GM18870 (cell line): ENCODE results near the gene PCCA.

ENCODE experiments used
- ATAC-seq: cut with Tn5 transposase; IDR thresholded peaks from one replicate; pipeline ENCODE4 v1.9.1; 2021; ENCODE audit warnings: moderate library complexity; ENCODE audit not compliant: unreplicated experiment

Gene PCCA

DNA sequence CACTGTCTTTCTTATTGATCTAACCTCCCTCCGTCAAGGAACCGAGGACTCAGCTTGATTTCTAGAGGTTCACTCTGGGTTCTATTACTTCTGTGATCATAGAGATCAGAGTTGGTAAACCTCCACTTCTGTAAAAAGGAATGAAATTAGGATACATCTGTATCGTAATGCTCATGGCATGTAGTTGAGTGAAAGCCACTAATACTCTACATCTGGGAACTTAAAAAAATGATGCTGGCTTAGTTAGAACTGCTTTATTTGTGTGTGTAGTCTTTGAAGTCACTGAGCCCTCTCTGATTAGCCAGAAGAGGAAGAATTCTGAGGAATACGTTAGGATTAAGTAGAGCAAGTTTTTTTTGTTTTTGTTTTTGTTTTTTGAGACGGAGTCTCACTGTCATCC is 358.9 kb downstream of the PCCA start:
- no peak for ATAC-seq

DNA sequence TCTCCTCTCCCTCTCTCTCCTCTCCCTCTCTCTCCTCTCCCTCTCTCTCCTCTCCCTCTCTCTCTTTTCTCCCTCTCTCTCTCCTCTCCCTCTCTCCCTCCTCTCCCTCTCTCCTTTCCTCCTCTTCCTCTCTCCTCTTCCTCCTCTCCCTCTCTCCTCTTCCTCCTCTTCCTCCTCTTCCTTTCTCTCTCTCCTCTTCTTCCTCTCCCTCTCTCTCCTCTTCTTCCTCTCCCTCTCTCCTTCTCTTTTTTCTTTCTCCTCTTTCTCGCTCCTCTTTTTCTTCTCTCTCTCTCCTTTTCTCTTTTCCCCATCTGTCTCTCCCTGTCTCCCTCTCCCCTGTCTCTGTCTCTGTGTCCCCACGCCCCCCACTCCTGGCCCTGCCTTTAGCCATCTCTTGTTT is 363.0 kb downstream of the PCCA start:
- no peak for ATAC-seq

DNA sequence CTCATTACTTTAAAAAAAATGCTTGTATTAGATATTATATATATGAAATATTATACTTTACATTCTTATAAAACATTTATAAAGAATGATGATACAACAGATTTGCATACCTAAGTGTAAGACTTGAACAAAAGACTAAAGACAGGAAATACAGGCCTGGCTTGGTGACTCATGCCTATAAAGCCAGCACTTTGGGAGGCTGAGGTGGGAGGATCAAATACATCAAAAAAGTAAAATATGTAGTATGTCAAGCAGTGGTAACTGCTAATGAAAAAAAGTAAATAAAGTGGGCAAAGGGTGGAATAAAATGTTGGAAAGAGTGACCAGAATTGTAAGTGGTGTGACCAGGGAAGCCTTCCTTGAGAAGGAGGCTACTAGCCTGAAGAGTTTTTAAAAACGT is 366.0 kb downstream of the PCCA start:
- no peak for ATAC-seq

DNA sequence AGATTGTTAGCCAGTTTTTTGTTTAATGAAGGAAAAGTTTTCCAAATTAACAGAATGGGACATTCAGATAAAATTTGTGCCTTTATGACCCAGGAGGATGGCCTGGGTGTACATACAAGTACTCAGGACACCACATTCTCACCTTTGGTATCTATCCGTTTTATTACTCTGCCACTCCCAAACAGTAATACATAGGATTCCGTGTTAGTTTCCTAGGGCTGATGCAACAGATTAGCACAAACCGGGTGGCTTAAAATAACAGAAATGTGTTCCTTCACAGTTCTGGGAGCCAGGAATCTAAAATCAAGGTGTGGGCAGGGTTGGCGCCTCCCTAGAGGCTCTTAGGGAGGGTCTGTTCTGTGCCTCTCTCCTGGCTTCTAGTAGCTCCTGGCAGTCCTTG is 369.8 kb downstream of the PCCA start:
- no peak for ATAC-seq

DNA sequence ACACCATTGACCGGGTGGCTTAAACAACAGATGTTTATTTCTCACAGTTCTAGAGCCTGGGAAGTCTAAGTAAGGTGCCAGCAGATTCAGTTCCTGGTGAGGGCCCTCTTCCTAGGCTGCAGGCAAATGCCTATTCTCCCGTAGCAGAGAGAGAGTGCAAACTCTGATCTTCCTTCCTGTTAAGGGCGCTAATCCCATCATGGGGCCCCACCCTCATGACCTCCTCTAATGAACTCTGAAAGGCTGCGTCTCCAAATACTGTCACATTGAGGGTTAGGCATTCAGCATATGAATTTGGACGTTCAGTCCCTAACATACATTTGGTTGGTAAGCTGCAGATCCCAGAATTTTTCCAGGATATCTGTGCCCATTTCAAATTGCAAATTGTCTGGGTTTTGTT is 370.9 kb downstream of the PCCA start:
- no peak for ATAC-seq

DNA sequence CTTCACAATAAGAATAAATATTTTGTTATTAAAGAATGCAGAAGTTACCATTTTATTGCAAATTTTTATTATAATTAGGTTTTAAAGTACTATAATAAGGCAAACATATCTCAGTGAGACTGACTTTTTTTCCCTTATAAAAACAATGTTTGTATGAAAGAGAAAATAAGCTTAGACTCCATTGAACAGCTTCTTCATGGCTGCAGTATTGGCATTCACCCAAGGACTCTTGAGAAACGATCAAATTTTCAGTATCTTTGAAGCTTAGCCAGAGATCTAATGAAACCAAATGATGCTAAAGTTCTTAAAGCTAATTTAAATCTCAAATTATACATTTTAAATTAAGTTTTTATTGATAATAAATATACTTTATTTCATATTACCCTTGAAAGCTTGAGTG is 371.4 kb downstream of the PCCA start:
- no peak for ATAC-seq

DNA sequence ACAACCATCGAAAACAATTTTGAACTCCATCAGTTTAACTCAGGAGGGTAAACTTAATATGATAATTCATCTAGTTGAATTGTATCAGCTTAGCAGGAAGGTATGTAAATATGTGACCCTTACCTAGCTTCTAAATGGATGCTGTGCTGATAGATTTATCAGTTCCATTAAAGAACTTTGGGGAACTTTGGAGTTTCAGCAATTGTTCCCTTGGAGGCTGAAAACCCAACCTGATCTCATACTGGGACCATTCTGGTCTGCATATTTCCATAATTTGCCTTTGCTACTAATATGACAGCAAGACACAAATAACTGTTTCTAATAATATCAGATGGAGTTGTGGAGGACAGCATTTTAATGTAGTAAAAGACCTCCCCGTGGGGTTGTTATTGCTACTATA is 371.9 kb downstream of the PCCA start:
- ATAC-seq = no peak

DNA sequence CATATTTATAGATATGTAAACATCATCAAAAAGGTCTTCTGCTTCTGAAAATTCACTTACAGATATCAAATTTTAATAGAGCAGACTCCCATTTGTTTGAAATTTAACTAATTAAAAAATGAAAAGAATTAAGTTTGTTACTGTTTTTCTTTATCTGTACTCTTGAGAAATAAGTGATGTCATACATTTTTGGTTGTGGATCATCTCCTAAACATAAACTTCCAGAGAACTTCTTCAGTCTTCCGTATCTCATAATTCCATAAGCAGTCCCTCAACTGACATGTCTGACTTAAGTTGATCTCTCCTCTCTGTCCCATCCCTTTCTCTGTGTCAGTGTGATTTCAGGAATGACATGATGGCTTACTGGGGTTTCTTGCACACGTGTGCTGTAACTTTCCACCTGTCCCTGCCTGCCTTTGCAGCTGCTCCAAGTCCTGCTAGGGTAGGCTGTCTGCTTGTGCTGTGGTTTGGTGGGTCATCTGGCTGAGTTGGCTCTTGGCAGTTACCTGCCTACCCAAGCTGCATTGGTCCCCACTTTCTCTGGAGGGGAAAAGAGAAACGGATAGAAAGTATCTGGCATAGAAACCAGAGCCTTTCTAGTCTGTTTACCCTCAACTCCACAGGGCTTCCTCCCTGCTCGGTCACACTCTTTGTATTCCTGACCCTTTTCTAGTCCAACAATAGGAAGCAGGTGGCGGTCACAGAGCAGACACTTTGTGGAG is 372.6 kb downstream of the PCCA start:
- ATAC-seq = no peak

DNA sequence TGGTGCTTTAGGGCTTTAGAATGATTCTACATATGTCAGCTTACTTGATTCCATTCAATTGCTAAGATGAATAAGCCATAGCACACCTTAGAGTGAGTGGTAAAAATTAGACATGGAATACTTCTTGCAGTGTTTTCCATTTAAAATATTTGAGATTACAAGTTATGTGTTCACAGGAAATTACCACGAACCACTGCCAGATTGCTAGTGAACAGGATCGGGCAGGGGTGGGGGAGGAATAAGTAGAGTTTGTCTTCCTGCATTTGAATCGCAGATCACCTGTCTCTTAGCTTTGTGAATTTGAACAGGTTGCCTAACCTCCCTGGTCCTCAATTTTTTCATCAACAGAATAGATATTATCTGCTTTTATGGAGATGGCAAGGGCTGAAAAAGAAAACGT is 375.1 kb downstream of the PCCA start:
- ATAC-seq = no peak

DNA sequence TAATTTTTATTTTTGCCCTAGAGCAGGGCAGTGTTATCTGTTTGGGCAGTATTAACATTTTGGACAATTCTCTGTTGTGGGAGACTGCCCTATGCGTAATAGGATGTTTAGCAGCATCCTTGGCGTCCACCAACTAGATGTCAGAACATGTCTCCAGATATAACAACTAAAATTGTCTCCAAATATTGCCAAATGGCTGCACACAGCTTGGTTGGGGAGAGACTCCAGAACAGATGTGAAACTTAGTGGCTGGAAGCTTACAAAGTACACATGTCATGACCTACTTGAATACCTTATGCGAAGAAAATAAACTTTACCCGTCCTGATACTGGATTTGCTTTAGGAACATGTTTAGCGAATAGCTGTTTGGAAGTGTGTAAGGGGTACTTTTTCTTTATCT is 376.7 kb downstream of the PCCA start:
- ATAC-seq = no peak

DNA sequence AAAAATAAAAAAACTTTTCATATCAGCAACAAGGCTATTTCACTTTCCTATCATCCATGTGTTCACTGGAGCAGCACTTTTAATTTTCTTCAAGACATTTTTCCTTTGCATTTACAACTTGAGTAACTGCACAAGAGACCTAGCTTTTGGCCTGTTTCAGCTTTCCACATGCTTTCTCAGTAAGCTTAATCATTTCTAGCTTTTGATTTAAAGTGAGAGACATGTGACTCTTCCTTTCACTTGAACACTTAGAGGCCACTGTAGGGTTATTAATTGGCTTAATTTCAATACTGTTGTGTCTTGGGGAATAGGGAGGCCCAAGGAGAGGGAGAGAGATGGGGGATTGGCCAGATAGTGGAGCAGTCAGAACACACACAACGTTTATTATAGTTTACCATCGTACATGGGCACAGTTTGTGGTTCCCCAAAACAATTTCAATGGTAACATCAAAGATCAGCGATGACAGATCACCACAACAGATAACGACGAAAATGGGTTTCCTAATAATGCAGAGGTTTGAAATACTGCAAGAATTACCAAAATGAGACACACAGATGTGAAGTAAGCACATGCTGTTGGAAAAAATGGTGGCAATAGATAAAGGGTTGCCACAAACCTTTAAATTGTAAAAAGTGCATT is 382.1 kb downstream of the PCCA start:
- ATAC-seq = no peak

DNA sequence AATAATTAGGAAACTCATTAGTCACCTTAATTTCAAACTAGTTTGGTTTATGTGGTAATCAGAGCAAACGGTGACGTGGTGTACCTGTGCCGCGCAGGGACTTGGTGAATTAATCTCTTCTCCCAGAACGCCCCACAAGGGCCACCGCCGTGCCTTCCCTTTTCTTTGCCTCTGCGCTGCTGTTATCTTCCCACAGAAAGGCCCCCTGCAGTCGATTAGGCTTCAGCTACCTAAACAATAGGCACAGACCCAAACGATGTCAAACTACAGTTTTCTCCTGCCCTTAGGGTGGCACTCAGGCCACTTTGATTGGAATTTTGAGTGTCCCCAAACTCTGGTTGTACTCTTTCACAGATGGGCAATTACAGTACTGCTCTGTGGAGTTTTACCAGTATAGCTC is 384.2 kb downstream of the PCCA start:
- no peak for ATAC-seq

DNA sequence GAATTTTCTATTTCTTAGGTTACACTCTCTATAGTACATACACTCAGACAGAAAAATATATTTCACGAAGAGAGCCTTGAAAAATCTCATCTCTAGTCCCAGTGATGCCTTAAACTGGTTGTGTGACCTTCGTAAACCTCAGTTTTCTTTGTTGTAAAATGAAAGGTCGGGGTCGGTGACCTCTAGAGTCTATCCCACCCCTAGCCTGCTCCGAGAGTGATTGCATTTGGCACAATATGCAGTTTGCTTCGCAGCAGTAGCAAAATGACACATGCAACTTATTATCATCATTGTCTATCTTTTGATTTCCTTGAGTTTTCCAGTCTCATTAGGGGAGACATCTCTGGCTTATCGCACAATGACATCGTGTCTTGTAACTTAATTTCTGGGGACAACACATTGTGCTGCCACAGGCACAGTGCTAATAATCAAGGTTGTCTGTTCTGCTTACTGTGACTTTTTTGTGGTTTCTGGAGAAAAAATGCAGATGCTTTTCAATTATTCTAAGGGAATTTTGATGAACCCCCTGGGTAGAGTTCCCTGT is 384.7 kb downstream of the PCCA start:
- no peak for ATAC-seq

DNA sequence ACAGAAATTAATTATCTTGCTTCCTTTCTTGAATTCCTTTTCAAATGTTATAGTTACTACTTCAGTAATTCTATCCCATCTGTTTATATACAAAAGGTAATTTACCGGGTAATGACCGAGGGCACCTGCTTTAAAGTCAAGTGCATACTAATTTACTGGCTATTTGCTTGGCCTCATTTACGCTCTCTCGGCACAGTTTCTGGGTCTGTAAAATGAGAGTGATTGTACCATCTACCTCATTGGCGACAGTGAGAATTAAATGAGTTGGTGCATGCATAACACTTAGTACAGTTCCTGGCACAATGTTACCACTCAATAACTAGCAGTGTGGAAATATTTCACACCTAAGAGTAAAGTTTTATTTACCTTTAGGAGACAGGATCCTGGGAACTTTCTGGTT is 388.1 kb downstream of the PCCA start:
- no peak for ATAC-seq

DNA sequence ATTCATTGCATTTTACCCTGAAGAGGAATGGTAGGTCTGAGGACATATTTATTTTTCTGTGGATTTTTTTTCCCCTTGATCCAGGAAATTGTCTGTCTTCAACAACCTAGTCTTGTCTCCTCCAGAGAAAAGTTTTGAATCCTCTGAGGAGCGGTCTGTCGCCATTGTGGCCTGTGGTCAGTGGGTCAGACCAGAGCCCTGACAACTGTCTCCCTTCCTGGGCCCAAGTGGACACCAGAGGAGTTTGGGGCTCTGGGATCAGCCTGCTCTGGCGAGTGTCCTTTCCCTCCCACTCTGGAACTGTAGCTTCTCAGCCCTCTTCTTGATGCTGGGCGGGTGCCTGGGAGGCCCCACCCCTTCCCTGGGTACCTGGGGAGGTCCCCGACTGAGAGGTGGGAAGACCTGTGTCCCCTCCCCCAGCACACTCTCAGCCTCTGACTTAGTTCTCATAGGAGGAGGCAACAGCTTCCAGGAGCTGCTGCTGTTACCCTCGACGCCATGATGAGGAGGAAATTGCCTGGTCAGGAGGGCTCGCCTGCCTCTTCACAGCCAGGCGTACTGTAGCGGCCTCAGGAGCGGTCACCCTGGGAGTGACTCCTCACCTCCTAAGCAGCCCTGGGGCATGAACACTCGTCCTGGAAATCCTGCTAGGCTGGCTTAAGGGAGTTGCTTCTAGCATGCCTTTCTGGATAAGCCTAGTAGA is 389.4 kb downstream of the PCCA start:
- ATAC-seq = no peak

DNA sequence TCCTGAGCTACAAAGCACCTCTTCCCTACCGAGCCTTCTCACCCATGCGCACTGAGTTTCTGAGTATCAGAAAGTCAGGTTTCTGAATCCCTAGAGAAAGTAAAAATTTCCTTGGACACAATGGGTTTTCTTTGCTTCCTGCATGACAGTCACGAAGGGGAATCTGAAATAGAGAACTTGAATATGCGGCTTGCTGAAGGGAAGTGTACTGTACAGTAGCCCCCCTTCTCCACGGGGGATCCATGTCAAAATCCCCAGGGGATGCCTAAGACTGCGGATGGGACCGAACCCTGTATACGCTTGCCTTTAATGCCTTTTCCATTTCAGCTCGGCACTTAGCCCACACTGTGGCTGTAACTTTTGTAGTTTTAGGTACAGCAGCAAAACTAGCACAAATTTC is 391.8 kb downstream of the PCCA start:
- ATAC-seq = no peak

DNA sequence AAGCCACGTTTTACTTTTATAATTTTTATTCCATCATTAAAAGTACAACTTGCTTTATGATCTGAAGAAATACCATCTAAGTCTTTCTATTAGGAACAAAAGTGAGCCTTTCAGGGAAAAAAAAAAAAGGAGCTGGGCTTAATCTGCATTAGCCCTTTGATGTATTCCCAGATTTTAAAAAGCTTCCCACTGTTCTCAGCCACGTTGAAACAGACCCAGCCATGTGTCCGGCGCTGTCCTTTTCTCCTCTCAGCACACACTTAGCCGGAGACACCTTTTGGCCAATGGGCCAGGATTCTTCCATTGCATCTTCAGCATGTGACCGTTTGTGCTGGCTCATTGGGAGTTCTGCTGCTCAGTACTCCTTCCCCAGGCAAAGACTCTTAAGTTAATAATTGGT is 394.2 kb downstream of the PCCA start:
- ATAC-seq = no peak

DNA sequence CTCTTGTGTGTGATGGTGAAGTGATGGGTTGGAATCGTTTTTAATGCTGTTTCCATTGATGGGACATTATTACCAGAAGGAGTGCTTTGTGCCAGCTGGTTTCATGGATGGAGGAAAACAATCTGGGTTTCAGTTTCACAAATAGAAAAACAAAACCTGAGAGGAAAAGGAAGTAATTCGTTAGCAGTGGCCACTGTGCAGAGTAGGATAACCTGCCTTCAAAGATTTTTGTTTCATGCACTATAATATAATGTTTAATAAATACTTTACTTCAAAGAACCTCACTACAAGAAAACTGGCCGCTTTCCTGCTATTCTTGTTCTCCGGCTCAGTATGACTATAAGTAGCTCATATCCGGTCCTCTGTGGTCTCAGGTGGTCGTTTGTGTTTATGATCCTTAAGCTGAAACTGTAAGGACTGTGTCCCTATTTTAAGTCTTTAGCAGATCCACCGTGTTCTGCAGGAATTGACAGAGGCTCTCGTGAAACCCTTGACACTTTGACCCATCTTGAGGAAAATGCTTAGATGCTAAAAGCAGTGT is 395.0 kb downstream of the PCCA start:
- no peak for ATAC-seq

DNA sequence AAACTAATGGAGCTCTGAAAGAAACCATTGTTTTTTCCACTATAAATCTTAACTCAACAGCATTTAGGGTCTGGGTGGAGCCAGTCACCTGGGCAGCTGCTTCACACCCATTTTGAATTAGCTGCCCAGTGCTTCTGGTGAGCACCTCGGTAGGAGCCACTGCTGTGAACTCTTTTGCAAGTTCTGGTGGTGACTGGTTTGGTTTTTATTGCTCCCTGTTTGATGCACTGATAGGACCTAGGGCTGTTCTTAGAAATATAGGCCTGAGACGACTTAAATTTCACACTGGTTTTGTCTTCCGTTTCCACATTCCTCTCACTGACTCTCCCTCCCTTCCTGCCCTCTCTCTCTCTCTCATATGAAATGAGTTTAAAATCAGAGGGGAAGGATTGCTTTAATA is 395.8 kb downstream of the PCCA start:
- ATAC-seq = no peak

DNA sequence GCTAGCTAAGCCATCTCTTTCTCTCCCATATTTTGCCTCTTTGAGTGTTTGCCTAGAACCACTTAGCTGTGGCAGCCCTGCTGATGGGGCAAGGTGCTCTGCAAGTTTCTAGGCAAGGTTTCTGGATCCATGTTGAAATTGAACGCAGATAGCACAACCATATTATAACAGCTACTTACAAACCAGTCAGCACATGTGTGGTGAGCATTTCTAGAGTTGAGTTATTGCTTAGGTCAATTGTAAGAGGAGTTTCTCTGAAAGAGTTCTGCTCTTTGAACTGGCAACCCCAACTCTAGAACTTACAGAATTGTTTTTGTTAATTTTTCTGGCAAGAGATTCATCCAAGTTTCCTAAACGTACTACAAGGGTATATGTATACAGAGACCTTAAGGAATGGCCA is 396.4 kb downstream of the PCCA start:
- ATAC-seq = no peak

DNA sequence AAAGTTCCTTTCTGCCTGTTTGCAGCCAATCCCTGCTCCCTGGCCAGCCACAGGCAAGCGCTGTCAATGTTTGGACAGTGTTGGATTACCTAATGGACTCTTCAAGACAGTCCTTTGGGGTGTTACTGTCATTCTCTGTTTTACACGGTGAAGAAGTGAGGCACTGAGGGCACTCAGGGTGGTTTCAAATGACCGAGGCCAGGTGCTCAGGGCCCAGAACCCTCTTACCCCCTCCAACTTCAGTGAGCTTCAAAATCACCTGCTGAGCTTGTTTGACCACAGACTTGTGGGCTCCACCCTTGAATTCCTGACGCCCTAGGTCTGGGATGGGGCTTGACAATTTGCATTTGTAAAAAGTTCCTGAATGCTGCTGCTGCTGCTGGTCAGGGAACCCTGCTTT is 401.8 kb downstream of the PCCA start:
- no peak for ATAC-seq
